Skeletal muscle satellite cell (primary cell): ENCODE measurements around the gene ENTPD1.
"Not testable (repeated sequence)": the region's sequence is repeated elsewhere in the genome, so short reads cannot be mapped to it uniquely, and the experiment has no call there.

ENCODE experiments used
- H3K27me3 ChIP-seq: 2 replicates; pipeline ENCODE4 v1.7.0; 2013; ENCODE audit warnings: low read length; ENCODE audit not compliant: control insufficient read depth, insufficient read depth
- H3K36me3 ChIP-seq: 2 replicates; pipeline ENCODE4 v1.7.0; 2013; ENCODE audit warnings: mild to moderate bottlenecking, control low read depth, low read length; ENCODE audit not compliant: insufficient read depth
- H3K4me1 ChIP-seq: 2 replicates; pipeline ENCODE4 v1.7.0; 2013; ENCODE audit warnings: low read length; ENCODE audit not compliant: control insufficient read depth, insufficient read depth
- H3K4me2 ChIP-seq: 2 replicates; pipeline ENCODE4 v1.7.0; 2013; ENCODE audit warnings: mild to moderate bottlenecking, low read length
- H3K4me3 ChIP-seq: 2 replicates; pipeline ENCODE4 v1.7.0; 2013; ENCODE audit warnings: low read length
- H3K9ac ChIP-seq: 2 replicates; pipeline ENCODE4 v1.7.0; 2013; ENCODE audit warnings: mild to moderate bottlenecking, low read depth, low read length, moderate library complexity
- H3K9me3 ChIP-seq: replicated peaks from 2 replicates; pipeline ENCODE4 v1.7.0; 2013; ENCODE audit warnings: mild to moderate bottlenecking, control low read depth, low read length

Gene ENTPD1

DNA sequence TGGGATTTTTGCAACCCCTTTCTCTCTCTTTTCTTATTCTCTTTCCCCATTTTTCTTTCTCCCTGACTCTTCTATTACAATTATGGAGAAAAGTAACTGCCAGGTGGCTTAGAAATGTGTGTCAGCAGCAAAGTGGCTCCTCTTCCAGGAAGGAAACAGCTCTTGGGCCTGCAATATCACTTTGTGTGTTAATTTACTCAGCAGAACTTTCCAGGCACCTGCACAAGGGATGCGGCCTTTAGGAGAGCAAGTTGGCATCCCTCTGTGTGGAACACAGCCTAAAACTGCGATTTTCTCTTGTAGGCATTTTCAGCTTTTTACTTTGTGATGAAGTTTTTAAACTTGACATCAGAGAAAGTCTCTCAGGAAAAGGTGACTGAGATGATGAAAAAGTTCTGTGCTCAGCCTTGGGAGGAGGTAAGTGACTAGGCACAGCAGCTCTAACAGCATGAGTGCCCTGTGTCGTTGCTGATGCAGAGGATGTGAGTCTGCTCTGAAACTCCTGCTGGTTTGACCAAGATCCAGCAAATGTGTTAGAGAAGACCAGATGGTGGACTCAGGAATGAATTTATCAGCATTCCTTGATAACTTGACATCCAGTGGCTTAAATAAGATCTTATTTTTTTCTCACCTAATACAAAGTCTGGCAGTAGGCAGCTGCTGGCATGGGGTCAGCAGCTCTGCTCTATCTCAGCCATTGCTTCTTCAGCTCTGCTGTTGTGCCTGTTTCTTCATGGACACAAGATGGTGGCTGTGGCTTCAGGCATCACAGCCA lies 104.4 kb downstream of the ENTPD1 start:
- no peaks in the 10 kb centered on the region for H3K36me3 ChIP-seq

DNA sequence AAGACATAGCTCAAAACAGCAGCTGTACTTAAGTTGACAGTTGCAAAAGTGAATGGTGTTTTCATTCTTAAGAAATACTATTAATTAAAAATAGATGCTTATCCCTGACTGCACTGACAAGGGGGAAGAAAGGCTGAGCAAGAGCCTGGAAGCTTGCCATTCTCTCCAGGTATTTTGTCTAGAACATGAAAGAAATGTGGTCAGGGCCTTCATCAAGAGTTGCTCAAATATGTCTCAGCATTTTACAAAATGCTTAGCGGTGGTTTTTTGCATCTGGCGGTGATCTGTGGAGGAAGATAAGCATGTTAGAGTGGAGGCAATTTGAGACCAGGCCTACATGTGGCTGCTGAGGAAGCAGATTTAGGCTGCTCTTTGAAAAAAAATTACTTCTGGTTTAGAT lies 105.4 kb downstream of the ENTPD1 start:
- Histone ChIP-seq H3K9me3 (no peaks in the 10 kb centered on the region), H3K4me3 (no peak overlapping the region), H3K27me3 (no peaks in the 10 kb centered on the region), H3K4me1 (no peaks in the 10 kb centered on the region), H3K9ac (no peak overlapping the region), H3K4me2 (no peak overlapping the region), H3K36me3 (no peaks in the 10 kb centered on the region)

More for the DNA sequence above, 104.4 kb downstream of the ENTPD1 start:
- Histone ChIP-seq H3K4me3 (no peak overlapping the region), H3K9ac (no peak overlapping the region), H3K4me2 (no peak overlapping the region), H3K4me1 (no peaks in the 10 kb centered on the region), H3K9me3 (no peaks in the 10 kb centered on the region), H3K27me3 (no peaks in the 10 kb centered on the region)

GRCh38 chr10:95864906-95865813 lies 109.2 kb downstream of the ENTPD1 start:
- no peaks in the 10 kb centered on the region for H3K4me1 ChIP-seq
- H3K9me3 ChIP-seq, result no peaks in the 10 kb centered on the region
- no peak overlapping the region for H3K4me3 ChIP-seq
- no peaks in the 10 kb centered on the region for H3K36me3 ChIP-seq
- no peak overlapping the region for H3K4me2 ChIP-seq
- H3K27me3 ChIP-seq, result no peaks in the 10 kb centered on the region
- H3K9ac ChIP-seq, result no peak overlapping the region

- Histone ChIP-seq H3K9ac (no peak overlapping the region), H3K4me3 (no peak overlapping the region), H3K9me3 (no peaks in the 10 kb centered on the region), H3K36me3 (no peaks in the 10 kb centered on the region), H3K4me2 (no peak overlapping the region), H3K4me1 (no peaks in the 10 kb centered on the region), H3K27me3 (no peaks in the 10 kb centered on the region)
These were observed 110.0 kb downstream of the ENTPD1 start for GRCh38 chr10:95865814-95866466.

DNA sequence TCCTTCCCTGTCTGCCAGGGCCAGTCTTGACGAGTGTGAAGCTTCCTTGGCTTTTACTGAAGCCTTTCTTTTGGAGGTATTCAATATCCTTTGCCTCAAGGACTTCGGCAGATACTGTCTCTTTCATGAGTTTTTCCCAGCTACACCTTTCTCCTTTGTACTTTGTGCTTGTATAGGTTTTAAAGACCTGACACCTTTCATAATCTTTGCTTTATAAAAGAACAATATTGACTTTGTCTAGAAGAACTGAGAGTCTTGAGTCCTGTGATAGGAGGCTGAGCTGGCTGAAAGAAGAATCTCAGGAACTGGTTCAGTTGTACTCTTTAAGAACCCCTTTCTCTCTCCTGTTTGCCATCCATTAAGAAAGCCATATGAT lies 110.5 kb downstream of the ENTPD1 start:
- Histone ChIP-seq H3K4me3 (no peak overlapping the region), H3K4me2 (no peak overlapping the region), H3K36me3 (no peaks in the 10 kb centered on the region), H3K9ac (no peak overlapping the region), H3K9me3 (no peaks in the 10 kb centered on the region), H3K27me3 (no peaks in the 10 kb centered on the region), H3K4me1 (no peaks in the 10 kb centered on the region)

GRCh38 chr10:95867866-95868265 lies 111.9 kb downstream of the ENTPD1 start:
- no peaks in the 10 kb centered on the region for H3K36me3 ChIP-seq
- H3K9me3 ChIP-seq, result no peaks in the 10 kb centered on the region
- H3K9ac ChIP-seq, result no peak overlapping the region
- no peak overlapping the region for H3K4me3 ChIP-seq
- no peaks in the 10 kb centered on the region for H3K27me3 ChIP-seq
- no peak overlapping the region for H3K4me2 ChIP-seq
- H3K4me1 ChIP-seq, result no peaks in the 10 kb centered on the region

- Histone ChIP-seq H3K4me2 (no peak overlapping the region), H3K27me3 (no peaks in the 10 kb centered on the region), H3K4me1 (no peaks in the 10 kb centered on the region), H3K4me3 (no peak overlapping the region), H3K9me3 (no peaks in the 10 kb centered on the region), H3K36me3 (peaks cover 8% of the 10 kb centered on the region), H3K9ac (no peak overlapping the region)
These were observed 116.3 kb downstream of the ENTPD1 start for GRCh38 chr10:95872158-95872711.

GRCh38 chr10:95873139-95873538 lies 117.2 kb downstream of the ENTPD1 start:
- H3K4me3 ChIP-seq, result no peak overlapping the region
- no peaks in the 10 kb centered on the region for H3K27me3 ChIP-seq
- no peak overlapping the region for H3K9ac ChIP-seq
- no peaks in the 10 kb centered on the region for H3K9me3 ChIP-seq
- H3K4me1 ChIP-seq, result no peaks in the 10 kb centered on the region
- H3K36me3 ChIP-seq, result peaks cover 8% of the 10 kb centered on the region
- H3K4me2 ChIP-seq, result no peak overlapping the region

DNA sequence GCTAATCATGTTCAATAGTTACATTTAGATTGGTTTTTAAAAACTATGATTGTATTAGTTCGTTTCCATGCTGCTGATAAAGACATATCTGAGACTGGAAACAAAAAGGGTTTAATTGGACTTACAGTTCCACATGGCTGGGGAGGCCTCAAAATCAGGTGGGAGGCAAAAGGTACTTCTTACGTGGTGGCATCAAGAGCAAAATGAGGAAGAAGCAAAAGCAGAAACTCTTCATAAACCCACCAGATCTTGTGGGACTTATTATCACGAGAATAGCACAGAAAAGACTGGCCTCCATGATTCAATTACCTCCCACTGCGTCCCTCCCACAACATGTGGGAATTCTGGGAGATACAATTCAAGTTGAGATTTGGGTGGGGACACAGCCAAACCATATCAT lies 117.7 kb downstream of the ENTPD1 start:
- Histone ChIP-seq H3K4me1 (no peaks in the 10 kb centered on the region), H3K9ac (no peak overlapping the region), H3K4me2 (no peak overlapping the region), H3K36me3 (peaks cover 8% of the 10 kb centered on the region), H3K9me3 (no peaks in the 10 kb centered on the region), H3K27me3 (no peaks in the 10 kb centered on the region), H3K4me3 (no peak overlapping the region)

- H3K9ac ChIP-seq, H3K9me3 ChIP-seq, H3K4me1 ChIP-seq, H3K4me2 ChIP-seq, H3K4me3 ChIP-seq, H3K27me3 ChIP-seq, H3K36me3 ChIP-seq: not testable (repeated sequence)
These were observed 118.8 kb downstream of the ENTPD1 start for GRCh38 chr10:95874783-95875182.

GRCh38 chr10:95876756-95877155 lies 120.8 kb downstream of the ENTPD1 start:
- H3K9me3 ChIP-seq, result no peaks in the 10 kb centered on the region
- H3K36me3 ChIP-seq, result peaks cover 8% of the 10 kb centered on the region
- no peak overlapping the region for H3K4me2 ChIP-seq
- no peaks in the 10 kb centered on the region for H3K27me3 ChIP-seq
- no peaks in the 10 kb centered on the region for H3K4me1 ChIP-seq
- H3K4me3 ChIP-seq, result no peak overlapping the region
- no peak overlapping the region for H3K9ac ChIP-seq
